Stimulated activated CD4-positive, alpha-beta T cell treated with anti-CD3 and anti-CD28 coated beads, Interleukin-1b, Interleukin-23, amount 100 ng/mL, for 24 hours (primary cell): Measurements from ENCODE around the gene CYP27C1.
A peak's percentile ranks its signal among the peaks of the same experiment; 100 is the strongest.
"Not testable (repeated sequence)": the region's sequence is repeated elsewhere in the genome, so short reads cannot be mapped to it uniquely, and the experiment has no call there.

Experiments used
- DNase-seq, 4 experiments: peaks; one replicate each; pipeline ENCODE4 v3.0.0-alpha.2; 2020; ENCODE audit warnings: low read depth in 4 of 4, low spot score in 1 of 4

CYP27C1 gene

DNA sequence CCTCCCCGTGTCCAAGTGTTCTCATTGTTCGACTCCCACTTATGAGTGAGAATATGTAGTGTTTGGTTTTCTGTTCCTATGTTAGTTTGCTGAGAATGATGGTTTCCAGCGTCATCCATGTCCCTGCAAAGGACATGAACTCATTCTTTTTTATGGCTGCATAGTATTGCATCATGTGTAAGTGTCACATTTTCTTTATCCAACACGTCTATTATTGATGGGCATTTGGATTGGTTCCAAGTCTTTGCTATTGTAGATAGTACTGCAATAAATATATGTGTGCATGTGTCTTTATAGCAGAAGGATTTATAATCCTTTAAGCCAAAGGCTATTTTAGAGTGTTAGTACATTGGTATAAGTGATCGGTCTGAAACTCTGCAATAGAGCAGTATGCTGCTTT, 4.0 kb upstream of the CYP27C1 start:
- not testable (repeated sequence) for DNase-seq

GRCh38 chr2:127220768-127221527, 849 bp upstream of the CYP27C1 start:
- DNase-seq, result no peak

GRCh38 chr2:127219171-127220070, 678 bp downstream of the CYP27C1 start:
- no peak for DNase-seq

- no peak for DNase-seq
Measured at GRCh38 chr2:127218812-127219170, 1.3 kb downstream of the CYP27C1 start.

- DNase-seq, result no peak
Measured at GRCh38 chr2:127217470-127218325, 2.4 kb downstream of the CYP27C1 start.

DNA sequence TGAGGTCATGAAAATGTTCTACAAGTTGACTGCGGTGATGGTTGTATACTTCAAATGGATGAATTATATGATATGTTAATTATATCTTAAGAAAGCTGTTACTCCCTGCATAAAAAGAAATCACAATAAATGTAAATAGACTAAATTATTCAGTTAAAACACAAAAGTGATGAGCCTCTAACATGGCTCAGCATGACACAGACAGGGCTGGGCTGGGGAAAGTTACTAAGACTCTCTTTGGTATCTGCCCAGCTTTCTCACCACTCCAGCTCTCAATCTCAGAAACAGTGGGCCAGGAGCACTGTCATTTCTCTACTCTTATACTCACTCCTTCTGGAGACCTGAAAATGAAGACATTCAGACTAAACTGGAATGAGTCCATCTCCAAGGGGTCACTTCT, 3.5 kb downstream of the CYP27C1 start:
- no peak for DNase-seq

DNA sequence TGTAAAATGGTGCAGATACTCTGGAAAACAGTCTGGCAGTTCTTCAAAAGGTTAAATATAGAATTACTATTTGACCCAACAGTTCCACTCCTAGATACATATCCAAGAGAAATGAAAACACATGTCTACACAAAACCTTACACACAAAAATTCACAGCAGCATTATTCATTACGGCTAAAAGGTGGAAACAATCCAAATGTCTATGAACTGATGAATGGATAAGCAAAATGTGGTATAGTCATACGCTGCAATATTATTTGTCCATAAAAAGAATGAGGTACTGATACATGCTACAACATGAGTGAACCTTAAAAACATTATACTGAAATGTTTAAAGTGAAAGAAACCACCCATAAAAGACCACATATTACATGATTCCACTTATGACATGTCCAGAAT, 4.0 kb downstream of the CYP27C1 start:
- no peak for DNase-seq

DNA sequence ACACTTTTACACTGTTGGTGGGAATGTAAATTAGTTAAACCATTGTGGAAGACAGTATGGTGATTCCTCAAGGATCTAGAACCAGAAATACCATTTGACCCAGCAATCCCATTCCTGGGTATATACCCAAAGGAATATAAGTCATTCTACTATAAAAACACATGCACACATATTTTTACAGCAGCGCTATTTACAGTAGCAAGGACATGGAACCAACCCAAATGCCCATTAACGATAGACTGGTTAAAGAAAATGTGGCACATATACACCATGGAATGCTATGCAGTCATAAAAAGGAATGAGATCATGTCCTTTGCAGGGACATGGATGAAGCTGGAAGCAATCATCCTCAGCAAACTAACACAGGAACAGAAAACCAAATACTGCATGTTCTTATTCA, 5.9 kb downstream of the CYP27C1 start:
- not testable (repeated sequence) for DNase-seq

DNA sequence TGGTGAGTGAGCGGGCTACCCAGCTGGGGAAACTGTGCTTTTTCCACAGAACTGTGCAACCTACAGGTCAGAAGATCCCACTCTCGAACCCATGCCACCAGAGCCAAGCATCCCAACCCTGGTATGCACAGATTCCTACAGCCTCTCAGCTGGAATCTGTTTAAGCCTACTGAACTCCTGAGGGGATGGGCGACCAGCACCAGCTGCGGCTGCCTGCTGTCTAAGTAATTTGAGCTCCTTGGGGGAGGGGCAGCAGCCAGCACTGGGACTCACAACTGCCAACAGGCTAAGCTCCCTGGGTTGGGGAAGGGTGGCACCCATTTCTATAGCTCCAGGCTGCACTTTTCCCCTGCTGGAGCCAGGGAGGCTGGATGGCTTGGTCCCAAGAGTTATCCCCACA, 11.8 kb downstream of the CYP27C1 start:
- DNase-seq, result no peak

DNA sequence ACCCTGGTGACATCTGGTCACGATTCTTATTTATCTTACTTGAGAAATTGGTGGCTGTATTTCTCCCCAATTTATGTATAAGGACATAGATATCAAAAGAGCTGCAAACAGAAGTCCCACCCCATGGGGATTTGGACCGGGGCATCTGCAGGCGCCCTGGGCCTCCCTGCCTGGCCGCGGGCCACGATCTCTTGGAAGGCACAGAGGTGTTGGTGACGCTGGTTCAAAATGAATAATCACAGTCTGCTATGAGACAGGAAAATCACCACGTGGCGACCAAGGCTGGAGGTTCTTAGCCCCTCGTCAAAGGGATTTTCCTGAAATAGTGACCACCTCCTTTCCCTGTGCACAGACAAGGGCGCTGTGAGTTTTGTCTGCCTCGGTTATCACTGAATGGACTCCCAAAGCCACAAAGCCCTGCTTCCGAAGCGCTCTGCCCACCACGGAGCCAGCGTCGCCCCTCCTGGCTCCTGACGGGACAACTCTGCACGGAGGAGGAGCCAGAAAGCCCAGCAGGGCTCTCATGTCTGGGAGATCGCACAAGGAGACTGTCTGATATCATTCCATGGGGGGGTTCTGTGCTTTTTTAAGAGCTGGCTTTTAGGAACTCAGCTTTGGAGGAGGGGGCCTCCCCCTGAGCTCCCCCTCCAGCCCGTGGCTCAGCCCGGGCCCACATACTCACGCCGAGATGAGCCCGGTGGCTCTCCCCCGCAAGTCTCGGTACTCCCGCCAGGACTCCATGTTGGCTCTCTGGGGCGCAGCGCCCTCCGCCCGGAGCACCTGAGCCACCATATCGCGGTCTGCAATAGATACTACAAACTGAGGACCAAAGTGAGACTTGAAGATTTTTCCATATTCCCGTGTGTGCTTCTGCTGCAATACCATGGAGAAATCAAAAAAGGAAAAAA, 14.6 kb downstream of the CYP27C1 start:
- no peak for DNase-seq

DNA sequence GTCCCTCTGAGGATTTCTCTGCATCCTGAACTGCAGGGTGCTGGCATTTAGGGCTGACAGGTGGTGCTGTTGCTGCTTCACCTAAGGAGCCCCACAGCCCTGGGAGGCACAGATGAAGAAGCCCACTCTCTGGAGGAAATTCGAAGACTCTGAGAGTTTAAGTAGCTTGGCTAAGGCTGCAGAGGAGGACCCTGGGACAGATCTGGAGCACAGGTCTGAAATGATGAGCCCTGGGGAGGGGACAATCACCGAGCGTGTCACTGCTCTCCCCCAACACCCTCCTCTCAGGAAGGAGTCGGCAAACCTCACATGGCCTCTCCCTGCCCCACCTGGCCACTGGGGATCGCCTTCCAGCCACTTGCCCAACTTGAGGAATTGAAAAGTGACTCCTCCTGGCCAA, 18.6 kb downstream of the CYP27C1 start:
- no peak for DNase-seq

GRCh38 chr2:127200962-127201361, 19.1 kb downstream of the CYP27C1 start:
- DNase-seq, result no peak

DNA sequence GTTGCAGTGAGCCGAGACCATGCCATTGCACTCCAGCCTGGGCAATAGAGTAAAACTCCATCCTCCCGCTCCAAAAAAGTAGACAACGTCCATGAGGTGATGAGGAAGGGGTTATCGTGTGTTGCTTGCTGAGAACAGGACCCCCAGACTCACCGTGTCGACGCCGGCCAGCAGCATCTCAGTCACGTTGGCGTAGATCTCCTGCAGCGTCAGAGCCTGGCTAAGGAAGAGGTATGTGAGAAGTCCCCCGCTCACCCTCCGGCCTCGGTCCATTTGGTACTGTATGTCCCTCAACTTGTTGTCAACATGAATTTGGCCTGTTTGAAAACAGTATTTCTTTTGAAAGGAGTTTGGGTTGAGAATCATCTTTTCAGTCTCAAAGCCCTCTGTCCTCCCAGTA, 20.9 kb downstream of the CYP27C1 start:
- DNase-seq, result no peak

- peak in 3 of 4 experiments; percentile 27 to 51 (median 34) for DNase-seq
Measured at GRCh38 chr2:127197475-127198385, 22.4 kb downstream of the CYP27C1 start.

DNA sequence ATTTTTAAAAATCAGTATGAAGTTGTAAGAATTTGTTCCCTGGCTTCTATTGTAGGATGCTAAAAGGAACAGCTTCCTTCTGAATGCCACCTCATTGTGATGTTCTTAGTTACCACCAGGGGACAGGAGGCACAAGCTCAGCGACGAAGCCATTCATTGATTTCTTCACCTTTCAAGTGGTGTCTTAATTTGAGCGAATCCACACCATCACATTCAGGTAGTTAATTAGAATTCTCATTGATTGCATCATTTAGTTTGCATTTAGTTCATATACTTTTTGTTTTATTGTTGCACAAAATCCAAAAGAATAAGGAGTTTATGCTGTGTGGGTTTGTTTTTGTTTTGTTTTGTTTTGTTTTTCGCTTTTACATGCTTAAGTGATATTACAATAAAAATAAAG, 23.1 kb downstream of the CYP27C1 start:
- no peak for DNase-seq

DNA sequence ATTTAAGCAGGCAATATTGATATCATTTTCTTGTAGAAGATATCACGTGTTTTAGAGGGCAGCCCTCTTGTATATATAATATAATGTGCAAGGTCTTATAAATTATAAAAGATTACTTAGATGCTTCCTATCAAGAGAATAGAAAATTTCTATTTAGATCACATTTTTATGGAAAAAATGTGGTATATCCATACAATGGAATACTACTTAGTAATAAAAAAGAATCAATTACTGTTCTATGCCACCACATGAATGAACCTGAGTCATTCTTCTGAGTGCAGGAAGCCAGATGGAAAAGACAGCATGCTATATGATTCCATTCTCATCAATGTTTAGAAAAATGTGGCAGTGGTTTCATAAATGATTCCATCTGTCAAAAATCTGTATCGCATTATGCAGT, 23.6 kb downstream of the CYP27C1 start:
- no peak for DNase-seq

DNA sequence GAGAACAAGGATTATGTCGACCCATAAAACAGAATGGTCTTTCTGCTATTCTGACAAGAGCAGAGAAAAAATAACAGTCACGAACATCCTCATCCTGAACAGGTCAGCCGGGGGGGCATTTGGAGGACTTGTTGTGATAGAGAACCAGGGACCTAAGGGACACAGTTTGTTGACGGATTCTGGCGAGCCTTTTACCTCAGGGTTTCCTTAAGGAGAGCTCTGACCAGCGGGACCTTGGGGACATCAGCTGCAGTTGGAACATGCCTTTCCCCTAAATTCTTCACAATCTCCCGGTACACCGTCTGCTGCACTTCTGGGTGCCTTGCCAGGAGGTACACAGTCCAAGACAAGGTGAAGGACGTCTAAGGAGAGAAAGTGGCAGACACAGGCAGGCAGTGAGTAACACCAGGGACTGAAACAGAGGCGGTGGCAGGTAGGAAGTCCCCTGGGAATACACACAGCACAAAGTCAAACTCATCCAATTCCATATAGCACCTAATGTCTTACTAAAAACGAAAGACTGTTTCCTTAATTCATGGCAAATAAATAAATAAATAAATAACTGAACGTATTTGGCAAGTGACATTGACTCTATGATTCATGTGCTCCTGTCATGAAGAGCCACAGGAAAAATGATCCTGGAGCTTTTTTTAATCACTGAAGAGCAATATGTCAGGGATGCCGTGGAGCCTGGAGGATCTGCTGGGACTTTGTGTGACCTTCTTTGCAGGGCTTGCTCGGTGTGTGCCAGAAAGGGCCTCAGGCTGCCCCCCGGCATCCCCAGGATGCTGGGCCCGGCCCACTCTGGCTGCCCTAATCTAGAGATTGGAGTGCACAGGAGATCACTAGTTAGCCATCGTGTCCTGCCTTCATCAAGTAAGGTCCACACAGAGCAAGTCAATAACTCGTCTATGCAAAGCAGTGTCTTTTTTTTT, 24.7 kb downstream of the CYP27C1 start:
- no peak for DNase-seq

DNA sequence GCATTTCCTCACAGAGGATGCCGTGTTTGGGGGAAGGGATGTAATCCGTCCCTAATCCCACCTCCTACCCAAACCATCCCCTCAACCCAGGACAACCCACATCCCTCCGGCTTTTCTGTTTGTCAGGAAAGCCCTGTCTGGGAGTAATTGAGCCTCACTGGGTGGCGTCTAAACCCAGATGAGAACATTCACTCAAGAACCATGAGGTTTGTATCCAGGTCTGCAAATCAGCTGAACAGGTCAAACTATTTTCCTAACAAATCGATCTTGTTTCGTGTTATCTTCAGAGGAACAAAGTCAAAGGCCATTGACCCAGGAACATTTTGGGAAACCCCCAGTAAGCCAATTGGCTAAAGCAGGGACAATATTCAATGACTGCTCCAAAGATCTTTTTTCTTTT, 25.7 kb downstream of the CYP27C1 start:
- DNase-seq, result no peak

GRCh38 chr2:127193967-127194280, 26.2 kb downstream of the CYP27C1 start:
- no peak for DNase-seq
